HepG2 (cell line): Measurements from ENCODE around the gene RALB. TPM values are rescaled to one million over a fixed set of nuclear protein-coding genes. Genes with fewer than 3 reads are reported as not detected.

Experiments
- ATAC-seq: fragments of 200-7000 bp; cut with Tn5 transposase; 3 replicates; pipeline ENCODE4 v1.9.1; 2020; ENCODE audit warnings: mild to moderate bottlenecking, moderate library complexity
- BruUV-seq: library from RNA; stranded (reverse); fragments of 400-500 nt; replicated peaks from 2 replicates; lab custom pipeline; 2021; lab: Mats Ljungman, UMichigan
- CTCF ChIA-PET: fragments of 300-600 bp; formaldehyde crosslinking; extraction: SDS; loops from one replicate; lab custom pipeline; 2021; ENCODE audit warnings: low total read pairs, inconsistent platforms, low intra/inter-chr PET ratio; lab: Yijun Ruan, JAX
- POLR2A ChIA-PET: fragments of 350-600 bp; sonication (Branson Sonifier 250); formaldehyde crosslinking; loops from one replicate; lab custom pipeline; 2020; ENCODE audit warnings: antibody characterized with exemption, inconsistent platforms; lab: Yijun Ruan, JAX
- DNase-seq: peaks from one replicate; pipeline ENCODE4 v3.0.0-alpha.2; 2015; ENCODE audit warnings: low spot score
- FAIRE-seq: peaks from 3 replicates; lab custom pipeline; 2011; peaks lifted over from hg19 to GRCh38; lab: Jason Lieb, UNC
- H2AFZ ChIP-seq: one replicate; pipeline ENCODE4 v1.6.1; 2011; ENCODE audit warnings: low read length, inconsistent platforms
- H3K27ac ChIP-seq: fragments of 300-600 bp; 3 replicates; pipeline ENCODE4 v1.8.0; 2011; ENCODE audit warnings: mixed run types, mild to moderate bottlenecking, mixed read lengths, low read length, inconsistent platforms; ENCODE audit not compliant: insufficient read depth; ENCODE audit errors: extremely low read length
- H3K27me3 ChIP-seq, 2 experiments: fragments of 200-600 bp in 1 of 2; 2 replicates in 1 of 2; 3 replicates in 1 of 2; pipeline versions ENCODE4 v1.6.0 to v1.8.0; 2011; ENCODE audit warnings: low read length in 2 of 2, mild to moderate bottlenecking in 2 of 2, moderate library complexity in 2 of 2, inconsistent platforms in 1 of 2; ENCODE audit not compliant: insufficient read depth in 2 of 2, control insufficient read depth in 1 of 2
- H3K36me3 ChIP-seq, 2 experiments: fragments of 200-600 bp in 1 of 2; replicated peaks in 1 of 2; 2 replicates in 1 of 2; 3 replicates in 1 of 2; pipeline versions ENCODE4 v1.5.1 to v1.8.0; 2011; ENCODE audit warnings: low read length in 2 of 2, inconsistent platforms in 1 of 2; ENCODE audit not compliant: insufficient read depth in 2 of 2, control insufficient read depth in 1 of 2
- H3K4me1 ChIP-seq: 2 replicates; pipeline ENCODE4 v1.5.1; 2012; ENCODE audit warnings: low read length, inconsistent platforms; ENCODE audit not compliant: insufficient read depth
- H3K4me2 ChIP-seq: 2 replicates; pipeline ENCODE4 v1.6.0; 2011; ENCODE audit warnings: low read depth, low read length, inconsistent platforms
- H3K4me3 ChIP-seq, 3 experiments: fragments of 200-600 bp in 1 of 3; sonication (generic), shearing (Covaris generic) in 1 of 3; replicated peaks in 1 of 3; 2 replicates each; pipeline ENCODE4 v1.5.1; 2011 to 2016; ENCODE audit warnings: low read length in 3 of 3, inconsistent platforms in 2 of 3, low read depth in 2 of 3, mild to moderate bottlenecking in 2 of 3, control low read depth in 1 of 3, mixed read lengths in 1 of 3; ENCODE audit not compliant: insufficient read depth in 1 of 3
- H3K79me2 ChIP-seq: one replicate; pipeline ENCODE4 v1.6.1; 2011; ENCODE audit warnings: low read length, inconsistent platforms; ENCODE audit not compliant: insufficient read depth
- H3K9ac ChIP-seq: 2 replicates; pipeline ENCODE4 v1.6.0; 2011; ENCODE audit warnings: mild to moderate bottlenecking, low read depth, low read length, inconsistent platforms; ENCODE audit not compliant: insufficient read depth
- H3K9me3 ChIP-seq: 2 replicates; pipeline ENCODE4 v1.5.1; 2012; ENCODE audit warnings: mild to moderate bottlenecking, low read length
- H4K20me1 ChIP-seq: 2 replicates; pipeline ENCODE4 v1.6.0; 2011; ENCODE audit warnings: inconsistent platforms, mild to moderate bottlenecking, low read length, moderate library complexity; ENCODE audit not compliant: insufficient read depth
- GZF1 ChIP-seq: sonication (generic); formaldehyde crosslinking; IDR thresholded peaks from 2 replicates; pipeline ENCODE4 v1.5.1; 2020; ENCODE audit warnings: mild to moderate bottlenecking, missing genetic modification reagents
- HMGA1 ChIP-seq: sonication (generic); formaldehyde crosslinking; conservative IDR thresholded peaks from 2 replicates; pipeline ENCODE4 v1.4.0; 2020; ENCODE audit warnings: missing genetic modification reagents
- KLF9 ChIP-seq: IDR thresholded peaks from 2 replicates; pipeline ENCODE4 v1.6.1; 2016; ENCODE audit warnings: low read depth
- RBM22 ChIP-seq: fragments of 200-400 bp; formaldehyde crosslinking; optimal IDR thresholded peaks from 2 replicates; pipeline ENCODE3; 2017; ENCODE audit warnings: mild to moderate bottlenecking, low read length, moderate library complexity
- ZNF260 ChIP-seq: sonication (generic); formaldehyde crosslinking; IDR thresholded peaks from 2 replicates; pipeline ENCODE4 v1.4.0; 2020; ENCODE audit warnings: missing genetic modification reagents, low read depth, mild to moderate bottlenecking, borderline replicate concordance
- ZNF550 ChIP-seq: sonication (generic); formaldehyde crosslinking; IDR thresholded peaks from 2 replicates; pipeline ENCODE4 v1.4.0; 2020; ENCODE audit warnings: mild to moderate bottlenecking, missing genetic modification reagents, borderline replicate concordance
- WGBS: methylation state at CpG from one replicate; pipeline ENCODE4 v1.1.6; 2017; ENCODE audit warnings: low lambda C conversion rate; 5-methylcytosine and 5-hydroxymethylcytosine counted together
- in situ Hi-C: cut with HindIII; loops from 2 replicates; pipeline ENCODE4 v1.10.0; 2017; ENCODE audit warnings: low pct_unique_long_range_greater_than_20kb; ENCODE audit not compliant: extremely low pct_ligation_motif_present
- intact Hi-C: fragments of 100-400 bp; cut with micrococcal nuclease; formaldehyde crosslinking; loops from one replicate; pipeline ENCODE4 v1.10.0; 2022; ENCODE audit not compliant: unreplicated experiment
- polyA plus RNA-seq, 8 experiments: library from polyadenylated mRNA; depleted of rRNA in 3 of 8; stranded (reverse) in 7 of 8; unstranded in 1 of 8; fragments of >200 nt; fragmentation: Illumina TruSeq in 4 of 8; extraction: Trizol in 4 of 8; gene quantifications; 2 replicates each; pipeline versions ENCODE4 v1.2.1 to v1.2.3, GENCODE V29; 2011 to 2016; ENCODE audit warnings: low read depth in 4 of 8, missing spikeins in 1 of 8, mixed read lengths in 1 of 8; ENCODE audit not compliant: insufficient read depth in 1 of 8
- total RNA-seq, 5 experiments: library from RNA; depleted of rRNA; stranded (reverse); fragments of >200 nt; fragmentation: Illumina TruSeq; extraction: Trizol; gene quantifications; 2 replicates each; pipeline ENCODE4 v1.2.3, GENCODE V29; 2016; ENCODE audit warnings: low read depth in 1 of 5
- TF ChIP-seq, protein P1 (sequence below): sonication (generic); formaldehyde crosslinking; conservative IDR thresholded peaks from 2 replicates; pipeline ENCODE4 v1.4.0; 2020; ENCODE audit warnings: missing genetic modification reagents
- TF ChIP-seq, protein P2 (sequence below): sonication (generic); formaldehyde crosslinking; IDR thresholded peaks from 2 replicates; pipeline ENCODE4 v1.4.0; 2020; ENCODE audit warnings: missing genetic modification reagents

The RALB gene
- total and polyA plus RNA-seq, 2 of the 13 experiments (the other 11 are each of a cell fraction or from before 2014, with no cell fraction given), result 37.8 to 43.2 TPM

DNA sequence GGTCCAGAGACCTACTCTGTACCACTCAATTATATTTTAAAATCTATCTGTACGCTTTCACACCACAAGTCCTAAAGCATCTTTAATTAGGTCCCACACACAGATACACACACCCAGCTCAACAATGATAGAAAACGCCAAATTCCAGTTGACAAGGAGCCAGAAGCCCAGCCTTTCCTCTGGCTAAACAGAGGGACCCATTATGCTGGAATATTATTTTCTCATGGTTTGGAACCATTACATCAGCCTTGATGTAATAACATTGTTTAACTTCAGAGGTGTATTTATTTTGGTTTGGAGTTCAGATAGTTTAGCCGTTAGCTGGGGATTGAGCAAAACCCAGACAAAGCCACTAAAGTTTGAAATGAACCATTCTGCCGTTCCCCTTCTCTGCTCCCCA lies 79.3 kb downstream of the RALB start (continued):
- TF ChIP-seq, protein P1, sequence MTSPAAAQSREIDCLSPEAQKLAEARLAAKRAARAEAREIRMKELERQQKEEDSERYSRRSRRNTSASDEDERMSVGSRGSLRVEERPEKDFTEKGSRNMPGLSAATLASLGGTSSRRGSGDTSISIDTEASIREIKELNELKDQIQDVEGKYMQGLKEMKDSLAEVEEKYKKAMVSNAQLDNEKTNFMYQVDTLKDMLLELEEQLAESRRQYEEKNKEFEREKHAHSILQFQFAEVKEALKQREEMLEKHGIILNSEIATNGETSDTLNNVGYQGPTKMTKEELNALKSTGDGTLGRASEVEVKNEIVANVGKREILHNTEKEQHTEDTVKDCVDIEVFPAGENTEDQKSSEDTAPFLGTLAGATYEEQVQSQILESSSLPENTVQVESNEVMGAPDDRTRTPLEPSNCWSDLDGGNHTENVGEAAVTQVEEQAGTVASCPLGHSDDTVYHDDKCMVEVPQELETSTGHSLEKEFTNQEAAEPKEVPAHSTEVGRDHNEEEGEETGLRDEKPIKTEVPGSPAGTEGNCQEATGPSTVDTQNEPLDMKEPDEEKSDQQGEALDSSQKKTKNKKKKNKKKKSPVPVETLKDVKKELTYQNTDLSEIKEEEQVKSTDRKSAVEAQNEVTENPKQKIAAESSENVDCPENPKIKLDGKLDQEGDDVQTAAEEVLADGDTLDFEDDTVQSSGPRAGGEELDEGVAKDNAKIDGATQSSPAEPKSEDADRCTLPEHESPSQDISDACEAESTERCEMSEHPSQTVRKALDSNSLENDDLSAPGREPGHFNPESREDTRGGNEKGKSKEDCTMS (CRISPR knock-in tag), result no peak
- TF ChIP-seq GZF1 (CRISPR knock-in tag) (no peak), RBM22 (no peak), ZNF550 (CRISPR knock-in tag) (no peak), HMGA1 (CRISPR knock-in tag) (no peak), KLF9 (CRISPR knock-in tag) (no peak)

DNA sequence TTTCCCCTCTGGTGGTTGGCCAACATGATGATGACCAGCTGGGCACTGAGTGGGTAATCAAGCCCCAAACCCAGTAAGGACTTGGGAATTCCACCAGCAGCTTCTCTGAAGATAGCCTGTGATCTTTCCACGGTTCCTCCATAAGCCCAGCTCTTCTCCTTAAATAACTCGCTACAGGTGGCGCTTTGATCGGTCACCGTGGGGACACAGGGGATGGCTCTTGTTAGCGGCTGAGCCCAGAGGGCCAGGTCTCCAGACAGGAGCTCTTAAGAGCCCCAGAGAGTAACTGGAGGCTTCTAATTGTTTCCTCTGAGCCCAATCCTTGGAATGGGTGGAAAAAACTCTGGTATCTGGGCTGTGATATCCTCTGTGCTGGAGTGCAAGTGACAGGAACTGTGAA lies 79.7 kb downstream of the RALB start:
- CTCF ChIA-PET, result no interaction called here
- H3K27me3 ChIP-seq, result peaks cover 5 to 85% of the 10 kb centered on the region in 2 experiments; a peak in 4 of 5 replicates
- 50% methylated on average over 6 of the region's 6 CpGs for WGBS
- H3K79me2 ChIP-seq, result no peaks in the 10 kb centered on the region
- FAIRE-seq (no peak), ATAC-seq (no peak), DNase-seq (no peak)
- TF ChIP-seq, protein P2, sequence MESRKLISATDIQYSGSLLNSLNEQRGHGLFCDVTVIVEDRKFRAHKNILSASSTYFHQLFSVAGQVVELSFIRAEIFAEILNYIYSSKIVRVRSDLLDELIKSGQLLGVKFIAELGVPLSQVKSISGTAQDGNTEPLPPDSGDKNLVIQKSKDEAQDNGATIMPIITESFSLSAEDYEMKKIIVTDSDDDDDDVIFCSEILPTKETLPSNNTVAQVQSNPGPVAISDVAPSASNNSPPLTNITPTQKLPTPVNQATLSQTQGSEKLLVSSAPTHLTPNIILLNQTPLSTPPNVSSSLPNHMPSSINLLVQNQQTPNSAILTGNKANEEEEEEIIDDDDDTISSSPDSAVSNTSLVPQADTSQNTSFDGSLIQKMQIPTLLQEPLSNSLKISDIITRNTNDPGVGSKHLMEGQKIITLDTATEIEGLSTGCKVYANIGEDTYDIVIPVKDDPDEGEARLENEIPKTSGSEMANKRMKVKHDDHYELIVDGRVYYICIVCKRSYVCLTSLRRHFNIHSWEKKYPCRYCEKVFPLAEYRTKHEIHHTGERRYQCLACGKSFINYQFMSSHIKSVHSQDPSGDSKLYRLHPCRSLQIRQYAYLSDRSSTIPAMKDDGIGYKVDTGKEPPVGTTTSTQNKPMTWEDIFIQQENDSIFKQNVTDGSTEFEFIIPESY (CRISPR knock-in tag), result peak; percentile 65
- no peak for TF ChIP-seq ZNF260 (CRISPR knock-in tag)
- no peak overlapping the region for H3K4me3 ChIP-seq
- intact Hi-C loops (no loop called here), in situ Hi-C loops (loop anchor here (10.0 kb wide), 1 partner anchor 742 kb away; no protein-coding TSS in a partner anchor)
- no peaks in the 10 kb centered on the region for H3K9me3 ChIP-seq
- no peaks in the 10 kb centered on the region for H4K20me1 ChIP-seq
- POLR2A ChIA-PET, result no interaction called here
- BruUV-seq, result no TSS peak
- no peak overlapping the region for H3K27ac ChIP-seq
- H3K36me3 ChIP-seq, result no peaks in the 10 kb centered on the region
- H3K9ac ChIP-seq, result no peak overlapping the region
- no peak overlapping the region for H2AFZ ChIP-seq
- no peak overlapping the region for H3K4me2 ChIP-seq
- peaks cover 14% of the 10 kb centered on the region for H3K4me1 ChIP-seq
